ENCODE results near the gene RNF151. TPM values are rescaled to one million over a fixed set of nuclear protein-coding genes. Genes with fewer than 3 reads are reported as not detected.

RNF151 gene
- total RNA-seq, 1 experiment from 2014 or later = 0.28 TPM

DNA sequence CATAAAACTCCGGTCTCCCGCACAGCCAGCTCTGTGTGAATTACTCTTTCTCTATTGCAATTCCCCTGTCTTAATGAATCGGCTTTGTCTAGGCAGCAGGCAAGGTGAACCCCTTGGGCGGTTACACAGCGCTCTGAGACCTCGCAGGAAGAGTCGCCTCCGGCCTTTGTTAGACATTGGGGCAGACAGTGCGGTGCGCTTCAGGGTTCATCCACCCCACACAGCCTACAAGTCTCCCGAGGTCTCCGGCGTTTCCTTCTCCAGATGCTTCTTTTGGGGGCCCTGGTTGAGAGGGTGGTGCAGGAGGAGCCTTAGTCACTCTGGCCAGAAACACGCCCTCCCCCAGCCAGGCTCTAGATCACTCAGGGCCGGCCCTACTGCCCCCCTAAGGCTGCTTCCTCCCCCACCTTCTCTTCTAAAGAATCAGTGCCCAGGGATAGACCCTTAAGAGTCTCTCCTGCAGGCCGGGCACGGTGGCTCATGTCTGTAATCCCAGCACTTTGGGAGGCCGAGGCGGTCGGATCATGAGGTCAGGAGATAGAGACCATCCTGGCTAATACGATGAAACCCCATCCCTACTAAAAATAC lies 21.9 kb upstream of the RNF151 start:
- H3T11ph ChIP-seq (ENCODE audit: low read length) = no peak overlapping the region
- Mint-ChIP-seq H3K4me1 (peaks cover 15 to 23% of the 10 kb centered on the region in 2 experiments), H3K27ac (no peak overlapping the region; a peak in 2 of 7 replicates), H3K27me3 (ENCODE audit: low read depth) (peaks cover 1% of the 10 kb centered on the region; the same call in 1 of the 2 replicates), H3K4me3 (peak overlapping the region; percentile 20 to 93; a peak in 3 of 5 replicates), H3K9me3 (no peaks in the 10 kb centered on the region), H3K36me3 (ENCODE audit: insufficient read depth in 1 of 3, low read depth in 3 of 3) (peaks cover 0 to 5% (median 0%) of the 10 kb centered on the region in 3 experiments; a peak in 3 of 7 replicates)
- H3K56ac ChIP-seq (ENCODE audit: insufficient read length, low read depth, low read length) = no peak overlapping the region
- no peak for TF ChIP-seq CTCF (conservative IDR thresholded peaks at IDR 0.05)
- H3K9me3 ChIP-seq (ENCODE audit: control insufficient read depth, low read depth, low read length) = no peaks in the 10 kb centered on the region
- no peak overlapping the region for H2BK120ac ChIP-seq (ENCODE audit: low read depth, low read length, poor library complexity, severe bottlenecking)
- peaks cover 7% of the 10 kb centered on the region for H3K23me2 ChIP-seq (ENCODE audit: insufficient read length, low read depth, low read length, poor library complexity, severe bottlenecking)
- no peak overlapping the region for H3K14ac ChIP-seq (ENCODE audit: insufficient read depth, low read length)
- WGBS (ENCODE audit: extremely low coverage, insufficient read length, low lambda C conversion rate) = no CpG with 5 or more reads among the region's 21 CpGs
- H3K4me2 ChIP-seq (ENCODE audit: insufficient read depth, insufficient read length, low read length) = no peak overlapping the region
- H3K4ac ChIP-seq (ENCODE audit: low read depth, low read length) = no peak overlapping the region
- H3K79me1 ChIP-seq (ENCODE audit: insufficient read depth, low read depth, low read length, poor library complexity, severe bottlenecking) = no peaks in the 10 kb centered on the region
- no peak overlapping the region for H2BK20ac ChIP-seq (ENCODE audit: low read depth, low read length, poor library complexity, severe bottlenecking)
- no peak overlapping the region for H3K9ac ChIP-seq (ENCODE audit: extremely low read depth, insufficient read length, low read length)
- H3K79me2 ChIP-seq (ENCODE audit: insufficient read depth, low read length) = no peaks in the 10 kb centered on the region
- no peak overlapping the region for H2BK12ac ChIP-seq (ENCODE audit: insufficient read length, low read depth, low read length)
- H4K91ac ChIP-seq (ENCODE audit: insufficient read length, low read depth, low read length) = no peak overlapping the region
- no peak overlapping the region for H3K18ac ChIP-seq (ENCODE audit: insufficient read length, low read depth, low read length)
- H3K23ac ChIP-seq (ENCODE audit: insufficient read length, low read depth, low read length) = no peak overlapping the region
- no peaks in the 10 kb centered on the region for H4K20me1 ChIP-seq (ENCODE audit: control insufficient read depth, insufficient read depth, insufficient read length)
- H2AK5ac ChIP-seq (ENCODE audit: insufficient read length, low read length) = no peak overlapping the region
- H3K4me1 ChIP-seq (ENCODE audit: insufficient read depth, low read length) = peaks cover 4% of the 10 kb centered on the region; the same call in 1 of the 2 replicates
- no peak overlapping the region for H2BK5ac ChIP-seq (ENCODE audit: insufficient read length, low read length)
- no peak overlapping the region for H2BK15ac ChIP-seq (ENCODE audit: low read depth, low read length)
- H3K27ac ChIP-seq (ENCODE audit: insufficient read length, low read depth, low read length) = no peak overlapping the region
- H2AFZ ChIP-seq (ENCODE audit: low read length) = no peak overlapping the region
- H3K27me3 ChIP-seq (ENCODE audit: insufficient read depth, low read length) = no peaks in the 10 kb centered on the region
- peak; percentile 30 for DNase-seq
- no peak overlapping the region for H4K8ac ChIP-seq (replicated peaks; ENCODE audit: insufficient read length, low read depth, low read length)
- H4K5ac ChIP-seq (ENCODE audit: insufficient read length, low read depth, low read length) = no peak overlapping the region

Data from H9 (cell line).